NB4 (cell line): Measurements from ENCODE around the gene B3GALNT1.

Source experiments
- CTCF ChIP-seq: IDR thresholded peaks from one replicate; pipeline ENCODE4 v1.5.1; 2012; ENCODE audit warnings: low read depth, low read length
- MAX ChIP-seq: IDR thresholded peaks from 2 replicates; pipeline ENCODE4 v1.6.1; 2011; ENCODE audit warnings: low read depth, low read length
- POLR2A ChIP-seq: IDR thresholded peaks from 2 replicates; pipeline ENCODE4 v1.6.1; 2011; ENCODE audit warnings: mild to moderate bottlenecking; ENCODE audit not compliant: insufficient read length; ENCODE audit errors: extremely low read depth

- no peak for TF ChIP-seq CTCF
- TF ChIP-seq POLR2A = no peak
- TF ChIP-seq MAX = no peak
These were observed 22.0 kb downstream of the B3GALNT1 start for GRCh38 chr3:161083131-161083530.
